H1 (cell line): ENCODE data around the gene PLGRKT. TPM values are rescaled to one million over a fixed set of nuclear protein-coding genes. Genes with fewer than 3 reads are reported as not detected.

Experiments used
- CTCF ChIA-PET: fragments of 300-600 bp; sonication (Branson Sonifier 250); formaldehyde crosslinking; loops from one replicate; lab custom pipeline; 2021; ENCODE audit not compliant: partially characterized antibody; lab: Charles Lee
- POLR2A ChIA-PET: fragments of 300-600 bp; sonication (Branson Sonifier 250); formaldehyde crosslinking; loops from one replicate; lab custom pipeline; 2021; ENCODE audit warnings: inconsistent platforms; ENCODE audit not compliant: partially characterized antibody; lab: Charles Lee
- DNase-seq, 2 experiments: peaks; one replicate each; pipeline versions ENCODE4 v3.0.0 to v3.0.0-alpha.2; 2010 to 2022; ENCODE audit warnings: low spot score in 2 of 2, low read depth in 1 of 2, mixed read lengths in 1 of 2
- FAIRE-seq: peaks from 2 replicates; lab custom pipeline; 2011; peaks lifted over from hg19 to GRCh38; lab: Jason Lieb, UNC
- H2AFZ ChIP-seq: 2 replicates; pipeline ENCODE4 v1.8.1; 2012; ENCODE audit warnings: low read length, inconsistent platforms
- H2AK5ac ChIP-seq: 2 replicates; pipeline ENCODE4 v1.6.1; 2013; ENCODE audit warnings: low read depth, low read length
- H2BK120ac ChIP-seq: replicated peaks from 2 replicates; pipeline ENCODE3; 2013; ENCODE audit warnings: low read depth, low read length, inconsistent platforms
- H2BK12ac ChIP-seq: 2 replicates; pipeline ENCODE4 v1.6.1; 2013; ENCODE audit warnings: low read depth, low read length
- H2BK15ac ChIP-seq: 2 replicates; pipeline ENCODE4 v1.6.1; 2013; ENCODE audit warnings: low read length
- H2BK20ac ChIP-seq: 2 replicates; pipeline ENCODE4 v1.6.1; 2013; ENCODE audit warnings: low read length
- H2BK5ac ChIP-seq: 2 replicates; pipeline ENCODE4 v1.6.1; 2013; ENCODE audit warnings: low read depth, low read length
- H3K14ac ChIP-seq: 2 replicates; pipeline ENCODE4 v1.6.1; 2013; ENCODE audit warnings: inconsistent platforms; ENCODE audit not compliant: insufficient read length
- H3K18ac ChIP-seq: 2 replicates; pipeline ENCODE4 v1.6.1; 2013; ENCODE audit warnings: low read length; ENCODE audit errors: extremely low read depth
- H3K23ac ChIP-seq: 2 replicates; pipeline ENCODE4 v1.6.1; 2013; ENCODE audit warnings: inconsistent platforms; ENCODE audit not compliant: insufficient read length
- H3K23me2 ChIP-seq: 2 replicates; pipeline ENCODE4 v1.6.1; 2013; ENCODE audit warnings: low read depth, low read length
- H3K27ac ChIP-seq: 2 replicates; pipeline ENCODE4 v1.6.1; 2011; ENCODE audit warnings: low read depth, low read length, inconsistent platforms
- H3K27me3 ChIP-seq, 4 experiments: replicated peaks in 1 of 4; 1 replicate in 1 of 4; 2 replicates in 3 of 4; pipeline versions ENCODE4 v1.6.1 to v1.8.1; 2011 to 2013; ENCODE audit warnings: low read length in 3 of 4, mild to moderate bottlenecking in 3 of 4, inconsistent platforms in 2 of 4, mixed read lengths in 2 of 4, moderate library complexity in 1 of 4; ENCODE audit not compliant: control insufficient read depth in 3 of 4, insufficient read depth in 3 of 4; ENCODE audit errors: extremely low read depth in 1 of 4
- H3K36me3 ChIP-seq, 4 experiments: 2 replicates each; pipeline versions ENCODE4 v1.6.1 to v1.8.1; 2011 to 2013; ENCODE audit warnings: mild to moderate bottlenecking in 4 of 4, low read length in 3 of 4, moderate library complexity in 2 of 4, control low read depth in 1 of 4, inconsistent platforms in 1 of 4; ENCODE audit not compliant: insufficient read depth in 4 of 4, control insufficient read depth in 2 of 4
- H3K4ac ChIP-seq: replicated peaks from 2 replicates; pipeline ENCODE3; 2013; ENCODE audit warnings: low read length, low read depth, mixed read lengths, inconsistent platforms; ENCODE audit not compliant: insufficient read length
- H3K4me1 ChIP-seq, 4 experiments: replicated peaks in 1 of 4; 1 replicate in 1 of 4; 2 replicates in 3 of 4; pipeline versions ENCODE4 v1.6.1 to v1.8.1; 2011 to 2013; ENCODE audit warnings: low read length in 3 of 4, inconsistent platforms in 2 of 4, mixed read lengths in 1 of 4; ENCODE audit not compliant: insufficient read depth in 4 of 4, control insufficient read depth in 3 of 4
- H3K4me2 ChIP-seq, 2 experiments: 2 replicates each; pipeline versions ENCODE4 v1.6.1 to v1.8.1; 2011 to 2013; ENCODE audit warnings: low read depth in 2 of 2, low read length in 2 of 2, control low read depth in 1 of 2, inconsistent platforms in 1 of 2, mild to moderate bottlenecking in 1 of 2; ENCODE audit not compliant: insufficient read depth in 1 of 2
- H3K4me3 ChIP-seq, 4 experiments: fragments of 200-600, 300-600 bp in 1 of 4; sonication (generic), shearing (Covaris generic), sonication (Bioruptor Twin) in 1 of 4; 2 replicates each; pipeline versions ENCODE4 v1.5.1 to v1.8.1; 2011 to 2016; ENCODE audit warnings: low read length in 4 of 4, low read depth in 3 of 4, control low read depth in 2 of 4, inconsistent platforms in 2 of 4, mild to moderate bottlenecking in 2 of 4, mixed read lengths in 1 of 4, moderate library complexity in 1 of 4; ENCODE audit not compliant: insufficient read depth in 2 of 4; ENCODE audit errors: extremely low read depth in 1 of 4
- H3K56ac ChIP-seq: replicated peaks from 2 replicates; pipeline ENCODE3; 2013; ENCODE audit warnings: low read depth, mild to moderate bottlenecking, mixed read lengths, low read length, inconsistent platforms; ENCODE audit not compliant: insufficient read length
- H3K79me1 ChIP-seq: 2 replicates; pipeline ENCODE4 v1.6.1; 2013; ENCODE audit warnings: low read depth, low read length, control low read depth
- H3K79me2 ChIP-seq, 2 experiments: 2 replicates each; pipeline versions ENCODE4 v1.6.1 to v1.8.1; 2012 to 2013; ENCODE audit warnings: low read length in 2 of 2, mild to moderate bottlenecking in 2 of 2, inconsistent platforms in 1 of 2; ENCODE audit not compliant: insufficient read depth in 2 of 2, control insufficient read depth in 1 of 2
- H3K9ac ChIP-seq, 4 experiments: replicated peaks in 1 of 4; 1 replicate in 1 of 4; 2 replicates in 3 of 4; pipeline versions ENCODE4 v1.6.1 to v1.8.1; 2011 to 2013; ENCODE audit warnings: low read depth in 3 of 4, low read length in 3 of 4, control low read depth in 2 of 4, mild to moderate bottlenecking in 2 of 4, moderate library complexity in 2 of 4, inconsistent platforms in 1 of 4; ENCODE audit errors: extremely low read depth in 1 of 4
- H3K9me3 ChIP-seq, 2 experiments: 2 replicates each; pipeline versions ENCODE4 v1.6.1 to v1.8.1; 2012 to 2013; ENCODE audit warnings: mild to moderate bottlenecking in 2 of 2, moderate library complexity in 2 of 2, control low read depth in 1 of 2, inconsistent platforms in 1 of 2, low read depth in 1 of 2, low read length in 1 of 2, mixed read lengths in 1 of 2; ENCODE audit not compliant: insufficient read depth in 2 of 2
- H4K20me1 ChIP-seq, 2 experiments: replicated peaks in 1 of 2; 2 replicates each; pipeline versions ENCODE3 to v1.8.1; 2011 to 2013; ENCODE audit warnings: inconsistent platforms in 2 of 2, low read length in 2 of 2, mild to moderate bottlenecking in 1 of 2; ENCODE audit not compliant: insufficient read depth in 2 of 2, control insufficient read depth in 1 of 2
- H4K5ac ChIP-seq: 2 replicates; pipeline ENCODE4 v1.6.1; 2013; ENCODE audit warnings: low read length, low read depth, mixed read lengths, inconsistent platforms; ENCODE audit not compliant: insufficient read length
- H4K8ac ChIP-seq: 2 replicates; pipeline ENCODE4 v1.8.0; 2013; ENCODE audit warnings: mild to moderate bottlenecking, moderate library complexity, low read length, inconsistent platforms; ENCODE audit not compliant: insufficient read depth; ENCODE audit errors: extremely low read depth
- H4K91ac ChIP-seq: replicated peaks from 2 replicates; pipeline ENCODE3; 2013; ENCODE audit warnings: low read length, mixed read lengths, inconsistent platforms; ENCODE audit not compliant: insufficient read length
- BCL11A ChIP-seq, 2 experiments: IDR thresholded peaks; one replicate each; pipeline ENCODE4 v1.6.1; 2011; ENCODE audit warnings: low read depth in 2 of 2, low read length in 2 of 2, mild to moderate bottlenecking in 2 of 2
- CREB1 ChIP-seq: IDR thresholded peaks from 2 replicates; pipeline ENCODE4 v1.6.1; 2012; ENCODE audit warnings: inconsistent platforms
- EGR1 ChIP-seq: IDR thresholded peaks from 2 replicates; pipeline ENCODE4 v1.6.1; 2011; ENCODE audit warnings: low read depth, low read length, borderline replicate concordance
- TAF7 ChIP-seq: optimal IDR thresholded peaks from 2 replicates; pipeline ENCODE3; 2011; ENCODE audit warnings: low read depth, mild to moderate bottlenecking, inconsistent platforms, low read length, moderate library complexity, borderline replicate concordance
- YY1 ChIP-seq: IDR thresholded peaks from 2 replicates; pipeline ENCODE4 v1.6.1; 2011; ENCODE audit warnings: low read depth, mild to moderate bottlenecking, low read length
- WGBS, 2 experiments: shearing (Covaris generic) in 1 of 2; methylation state at CpG; one replicate each; pipeline versions ENCODE4 v1.1.6 to v1.1.7; 2013 to 2015; ENCODE audit warnings: low lambda C conversion rate in 2 of 2, mixed read lengths in 2 of 2, inconsistent platforms in 1 of 2, low coverage in 1 of 2, missing lambda C conversion rate in 1 of 2; ENCODE audit not compliant: insufficient replicate concordance in 2 of 2, insufficient coverage in 1 of 2, insufficient read length in 1 of 2; ENCODE audit errors: extremely low coverage in 1 of 2, missing lambda C conversion rate in 1 of 2; 5-methylcytosine and 5-hydroxymethylcytosine counted together
- polyA plus RNA-seq, 7 experiments: library from polyadenylated mRNA; depleted of rRNA in 3 of 7; stranded (reverse) in 5 of 7; unstranded in 2 of 7; fragments of >200 nt in 5 of 7; fragments of 200-250 nt in 2 of 7; gene quantifications; 1 replicate in 5 of 7; 2 replicates in 1 of 7; 4 replicates in 1 of 7; pipeline versions ENCODE4 v1.2.1 to v1.2.3, GENCODE V29; 2011 to 2013; ENCODE audit warnings: missing spikeins in 2 of 7, mixed read lengths in 2 of 7
- total RNA-seq: library from RNA; stranded (reverse); fragmentation: NEBNext Ultra II Directional; extraction: Animal tissue kit (Norgen Biotek cat#: 25700); gene quantifications from 2 replicates; pipeline ENCODE4 v1.2.1, GENCODE V29; 2021

Gene PLGRKT
- total and polyA plus RNA-seq, 2 of the 8 experiments (the other 6 are each of a cell fraction or from before 2014, with no cell fraction given), result 5.4 to 15.7 TPM

GRCh38 chr9:5459289-5459829 lies 21.6 kb upstream of the PLGRKT start:
- no peak overlapping the region for H3K4me3 ChIP-seq
- no peak overlapping the region for H3K4ac ChIP-seq
- no peak overlapping the region for H3K56ac ChIP-seq
- no peak overlapping the region for H2BK5ac ChIP-seq
- no peaks in the 10 kb centered on the region for H3K36me3 ChIP-seq
- H2AK5ac ChIP-seq, result no peak overlapping the region
- H3K79me1 ChIP-seq, result no peaks in the 10 kb centered on the region
- H2BK120ac ChIP-seq, result no peak overlapping the region
- H3K4me2 ChIP-seq, result no peak overlapping the region
- peak overlapping the region; percentile 42; the same call in 1 of the 2 replicates for H2AFZ ChIP-seq
- no peak overlapping the region for H4K5ac ChIP-seq
- H3K14ac ChIP-seq, result no peak overlapping the region
- no peak for DNase-seq
- 93% methylated on average over 4 of the region's 4 CpGs; no CpG with 5 or more reads in 1 of the 2 experiments for WGBS, 2 experiments
- FAIRE-seq, result no peak
- TF ChIP-seq BCL11A (IDR thresholded peaks at IDR 0.05; ENCODE audit: low read depth in 2 of 2, low read length in 2 of 2), result no peak
- no peak for TF ChIP-seq CREB1
- no peak for TF ChIP-seq YY1
- no peak for TF ChIP-seq EGR1
- peak; percentile 22 for TF ChIP-seq TAF7
- TF ChIP-seq, all 59 proteins: peak for 1
- ChIA-PET CTCF (interaction anchor here (0.8 to 1.2 kb wide), 3 partner anchors 11 to 195 kb away, joined by 3 to 4 read pairs (median 3); no protein-coding TSS in a partner anchor), POLR2A (no interaction called here)
- H3K9me3 ChIP-seq, result no peaks in the 10 kb centered on the region
- H4K8ac ChIP-seq, result no peak overlapping the region
- no peaks in the 10 kb centered on the region for H4K20me1 ChIP-seq
- no peaks in the 10 kb centered on the region for H3K79me2 ChIP-seq
- no peak overlapping the region for H3K27ac ChIP-seq
- H2BK15ac ChIP-seq, result no peak overlapping the region
- H4K91ac ChIP-seq, result no peak overlapping the region
- no peaks in the 10 kb centered on the region for H3K23me2 ChIP-seq
- H3K9ac ChIP-seq, result no peak overlapping the region
- peaks cover 0 to 4% (median 1%) of the 10 kb centered on the region in 4 experiments; a peak in 2 of 7 replicates for H3K4me1 ChIP-seq
- no peak overlapping the region for H2BK20ac ChIP-seq
- no peak overlapping the region for H3K23ac ChIP-seq
- H3K27me3 ChIP-seq, result no peaks in the 10 kb centered on the region
- H2BK12ac ChIP-seq, result no peak overlapping the region
- H3K18ac ChIP-seq, result no peak overlapping the region
